Mononuclear cell (primary cell): ENCODE measurements around the gene SMOC2. TPM values are rescaled to one million over a fixed set of nuclear protein-coding genes. Genes with fewer than 3 reads are reported as not detected.

Experiments used
- H3K27me3 ChIP-seq: 2 replicates; pipeline ENCODE4 v1.6.0; 2011; ENCODE audit warnings: low read length, control low read depth; ENCODE audit not compliant: insufficient read depth
- H3K4me1 ChIP-seq: 2 replicates; pipeline ENCODE4 v1.5.1; 2011; ENCODE audit warnings: mild to moderate bottlenecking, low read length, control low read depth; ENCODE audit not compliant: insufficient read depth
- H3K4me3 ChIP-seq: 2 replicates; pipeline ENCODE4 v1.5.1; 2011; ENCODE audit warnings: mild to moderate bottlenecking, low read length, moderate library complexity
- H3K9me3 ChIP-seq: 2 replicates; pipeline ENCODE4 v1.5.1; 2011; ENCODE audit warnings: low read depth, mild to moderate bottlenecking, control low read depth, low read length
- total RNA-seq: library from RNA; depleted of rRNA; stranded (reverse); fragments of >200 nt; gene quantifications from one replicate; pipeline ENCODE4 v1.2.3, GENCODE V29; 2012

Gene SMOC2
- total RNA-seq, 1 donor, result not detected

DNA sequence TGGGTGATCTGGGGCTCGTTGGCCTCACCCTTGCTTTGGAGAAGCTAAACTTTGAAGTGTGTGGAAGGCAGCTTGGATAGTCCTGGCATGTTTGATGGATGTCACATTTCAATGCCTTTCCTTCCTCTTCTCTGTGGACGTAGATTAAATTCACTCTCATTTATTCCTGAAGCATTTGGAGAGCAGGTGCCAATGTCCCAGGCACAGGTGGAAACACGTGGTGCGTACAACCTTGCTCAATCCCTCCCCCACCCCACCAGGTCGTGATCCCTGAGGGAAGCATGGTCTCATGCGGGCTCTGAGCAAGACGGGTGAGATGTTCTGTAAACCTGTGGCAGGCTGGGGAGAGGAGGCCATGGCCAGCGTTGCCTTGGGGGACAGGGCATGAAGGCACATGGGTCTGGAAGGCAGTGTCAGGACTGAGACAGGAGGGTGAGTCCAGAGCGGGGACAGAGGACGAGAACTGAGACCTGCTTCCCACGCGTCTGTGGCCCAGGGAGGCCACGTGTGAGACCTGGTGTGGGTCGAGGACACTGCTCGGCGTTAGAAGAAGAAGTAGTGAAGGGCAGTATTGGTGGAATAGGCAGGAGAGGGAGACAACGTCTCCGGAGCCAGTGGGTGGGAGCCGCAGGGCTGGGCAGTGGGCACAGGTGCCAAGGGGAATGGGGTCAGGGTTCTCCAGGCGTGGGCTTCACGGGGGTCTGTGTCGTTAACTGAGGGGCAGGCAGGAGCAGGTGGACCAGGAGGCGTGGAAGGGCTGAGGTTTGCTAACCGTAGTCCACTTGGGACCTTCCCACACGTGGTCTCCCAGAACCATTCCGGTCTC, 34.4 kb downstream of the SMOC2 start:
- Histone ChIP-seq H3K9me3 (peaks cover 2% of the 10 kb centered on the region), H3K4me3 (no peak overlapping the region), H3K4me1 (no peaks in the 10 kb centered on the region), H3K27me3 (no peaks in the 10 kb centered on the region)

- H3K27me3 ChIP-seq, result no peaks in the 10 kb centered on the region
- no peak overlapping the region for H3K4me3 ChIP-seq
- H3K4me1 ChIP-seq, result no peaks in the 10 kb centered on the region
- peaks cover 5% of the 10 kb centered on the region for H3K9me3 ChIP-seq
Measured at GRCh38 chr6:168479421-168479820, 38.4 kb downstream of the SMOC2 start.

DNA sequence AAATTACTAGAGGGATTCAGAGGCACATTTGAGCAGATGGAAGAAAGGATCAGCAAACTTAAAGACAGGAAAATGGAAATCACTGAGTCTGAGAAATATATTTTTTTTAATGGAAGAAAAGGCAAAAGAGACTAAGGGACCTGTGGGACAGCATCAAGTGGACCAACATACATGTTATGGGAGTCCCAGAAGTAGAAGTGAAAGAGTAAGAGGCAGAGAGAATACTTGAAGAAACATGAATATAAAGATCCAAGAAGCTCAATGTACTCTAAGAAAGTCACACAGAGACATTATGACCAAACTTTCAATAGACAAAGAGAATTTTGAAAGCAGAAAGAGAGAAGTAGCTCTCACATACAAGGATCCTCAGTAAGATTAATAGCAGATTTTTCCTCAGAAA, 39.5 kb downstream of the SMOC2 start:
- H3K4me3 ChIP-seq, result no peak overlapping the region
- H3K27me3 ChIP-seq, result no peaks in the 10 kb centered on the region
- H3K9me3 ChIP-seq, result peaks cover 5% of the 10 kb centered on the region
- no peaks in the 10 kb centered on the region for H3K4me1 ChIP-seq

DNA sequence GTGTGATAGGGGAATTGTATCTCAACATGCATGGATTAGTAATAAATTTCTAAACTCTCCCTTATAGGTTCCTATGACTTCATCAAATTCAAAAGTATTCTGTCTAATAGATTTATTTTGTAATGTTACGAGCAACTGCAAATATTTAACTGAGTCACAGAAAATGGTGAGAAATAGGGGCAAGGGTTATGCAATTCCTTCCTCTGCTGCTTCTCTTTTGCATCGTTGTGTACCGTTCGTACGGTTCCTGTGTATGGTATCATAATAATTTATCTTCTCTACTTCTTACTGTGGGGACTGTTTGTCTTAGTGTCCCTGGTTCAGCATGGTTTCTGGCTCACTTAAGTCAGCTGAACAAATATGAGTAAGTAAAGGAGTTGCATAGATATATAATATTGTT, 44.8 kb downstream of the SMOC2 start:
- Histone ChIP-seq H3K9me3 (no peaks in the 10 kb centered on the region), H3K4me3 (no peak overlapping the region), H3K4me1 (no peaks in the 10 kb centered on the region), H3K27me3 (no peaks in the 10 kb centered on the region)

GRCh38 chr6:168490757-168491156, 49.8 kb downstream of the SMOC2 start:
- Histone ChIP-seq H3K4me3 (no peak overlapping the region), H3K27me3 (no peaks in the 10 kb centered on the region), H3K9me3 (no peaks in the 10 kb centered on the region), H3K4me1 (no peaks in the 10 kb centered on the region)

DNA sequence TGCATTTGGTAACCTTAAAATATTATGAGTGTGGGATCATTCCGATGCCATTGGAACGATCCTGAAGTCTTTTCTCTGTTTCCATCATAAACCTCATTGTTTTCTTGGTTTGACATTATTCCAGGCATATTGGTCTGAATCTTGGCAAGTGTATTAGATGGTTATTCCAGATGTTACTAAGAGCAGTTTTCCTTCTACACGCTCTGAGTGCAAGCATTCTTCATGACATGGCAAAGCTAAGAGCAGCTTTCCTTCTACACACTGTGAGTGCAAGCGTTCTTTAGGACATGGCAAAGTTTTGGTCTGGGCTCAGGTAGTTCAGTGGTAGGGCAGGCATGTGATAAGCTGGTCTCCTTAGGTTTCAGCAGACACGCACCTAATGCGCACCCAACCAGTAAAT, 53.0 kb downstream of the SMOC2 start:
- Histone ChIP-seq H3K9me3 (no peaks in the 10 kb centered on the region), H3K27me3 (no peaks in the 10 kb centered on the region), H3K4me3 (no peak overlapping the region), H3K4me1 (no peaks in the 10 kb centered on the region)

GRCh38 chr6:168494726-168495125, 53.7 kb downstream of the SMOC2 start:
- Histone ChIP-seq H3K4me1 (no peaks in the 10 kb centered on the region), H3K9me3 (no peaks in the 10 kb centered on the region), H3K4me3 (no peak overlapping the region), H3K27me3 (no peaks in the 10 kb centered on the region)

DNA sequence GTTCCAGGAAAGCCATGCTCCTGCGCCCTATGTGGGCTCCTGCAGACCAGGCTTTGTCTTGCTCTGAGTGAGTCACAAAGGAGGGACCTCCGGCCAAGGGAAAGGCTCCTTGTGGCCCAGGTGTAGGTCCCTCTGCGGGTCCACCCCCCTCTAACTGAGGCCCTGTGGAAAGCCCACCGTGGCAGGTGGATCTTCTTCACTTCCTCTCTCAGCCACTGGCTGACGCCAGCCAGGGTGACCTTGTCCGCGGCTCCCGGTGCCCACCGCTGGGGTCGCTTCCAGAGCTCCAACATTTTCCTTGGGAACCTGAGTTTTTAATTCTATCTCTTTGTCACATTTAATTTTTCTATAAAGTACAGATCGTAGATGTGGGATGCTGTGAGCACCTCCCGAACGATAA, 54.1 kb downstream of the SMOC2 start:
- no peak overlapping the region for H3K4me3 ChIP-seq
- H3K9me3 ChIP-seq, result no peaks in the 10 kb centered on the region
- H3K4me1 ChIP-seq, result no peaks in the 10 kb centered on the region
- H3K27me3 ChIP-seq, result no peaks in the 10 kb centered on the region

- Histone ChIP-seq H3K9me3 (no peaks in the 10 kb centered on the region), H3K4me3 (no peak overlapping the region), H3K27me3 (no peaks in the 10 kb centered on the region)
Measured at GRCh38 chr6:168495636-168496035, 54.7 kb downstream of the SMOC2 start.

DNA sequence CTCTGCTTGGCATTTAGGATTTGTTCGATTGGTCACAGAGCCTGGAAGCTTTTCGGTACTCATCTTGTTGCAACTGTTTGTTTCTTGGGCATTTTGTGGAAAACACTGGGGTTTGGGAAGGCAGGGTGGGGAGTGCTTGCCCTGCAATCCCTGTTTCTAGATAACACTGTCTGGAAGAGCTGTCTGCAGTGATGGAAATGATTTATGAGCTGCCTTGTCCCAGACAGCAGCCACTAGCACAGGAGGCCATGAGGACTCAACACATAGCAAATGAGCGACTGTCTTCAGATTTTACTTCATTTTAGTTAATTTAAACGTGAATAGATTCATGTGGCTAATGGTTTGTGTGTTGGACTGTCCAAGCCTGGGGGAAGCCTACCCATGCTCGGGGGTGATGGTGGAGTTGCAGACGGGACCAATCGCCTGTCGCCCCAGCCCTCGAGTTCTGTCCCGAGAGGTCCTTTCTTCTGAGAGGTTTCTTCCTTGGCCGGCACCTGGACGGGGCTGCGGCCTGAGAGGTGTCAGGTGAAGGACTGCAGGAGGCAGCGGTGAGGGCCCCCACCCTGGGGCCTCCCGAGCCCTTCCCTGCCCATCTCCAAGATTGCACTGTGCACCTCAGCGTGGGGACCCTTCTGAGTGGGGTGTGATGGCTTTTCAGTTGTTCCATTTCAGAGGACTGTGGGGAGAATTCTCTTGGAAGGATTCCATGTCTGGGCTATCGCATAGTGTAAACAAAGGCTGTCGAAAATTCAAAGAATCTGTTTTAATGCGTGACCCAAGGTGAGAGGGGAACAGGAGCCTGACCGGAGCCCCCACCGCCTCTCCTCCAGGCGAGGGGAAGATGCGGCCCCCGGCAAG, 55.4 kb downstream of the SMOC2 start:
- Histone ChIP-seq H3K27me3 (no peaks in the 10 kb centered on the region), H3K4me1 (no peaks in the 10 kb centered on the region), H3K9me3 (no peaks in the 10 kb centered on the region), H3K4me3 (no peak overlapping the region)

More at GRCh38 chr6:168495636-168496035, 54.7 kb downstream of the SMOC2 start:
- no peaks in the 10 kb centered on the region for H3K4me1 ChIP-seq

- Histone ChIP-seq H3K4me3 (no peak overlapping the region), H3K4me1 (no peaks in the 10 kb centered on the region), H3K27me3 (no peaks in the 10 kb centered on the region), H3K9me3 (no peaks in the 10 kb centered on the region)
Measured at GRCh38 chr6:168496997-168497331, 56.0 kb downstream of the SMOC2 start.

DNA sequence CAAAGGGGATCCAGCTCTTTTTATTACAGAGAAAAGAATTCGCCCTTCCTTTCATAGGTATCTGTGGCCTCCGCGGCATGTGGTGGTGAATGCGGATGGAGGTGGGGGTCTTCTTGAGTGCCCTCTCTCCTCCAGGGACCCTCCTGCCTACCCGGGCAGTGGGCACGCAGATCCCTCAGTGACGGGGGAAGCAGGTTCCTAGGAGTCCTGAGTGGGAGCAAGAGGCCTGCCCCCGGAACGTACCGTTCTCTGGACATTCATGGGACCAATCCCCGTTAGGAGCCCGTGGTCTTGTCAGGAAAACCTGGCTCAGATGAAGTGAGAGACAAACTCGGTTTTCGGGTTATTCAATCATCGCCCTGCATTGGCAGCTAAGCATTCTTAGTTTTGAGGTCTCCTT, 56.4 kb downstream of the SMOC2 start:
- no peaks in the 10 kb centered on the region for H3K9me3 ChIP-seq
- no peaks in the 10 kb centered on the region for H3K27me3 ChIP-seq
- H3K4me3 ChIP-seq, result no peak overlapping the region
- H3K4me1 ChIP-seq, result no peaks in the 10 kb centered on the region

DNA sequence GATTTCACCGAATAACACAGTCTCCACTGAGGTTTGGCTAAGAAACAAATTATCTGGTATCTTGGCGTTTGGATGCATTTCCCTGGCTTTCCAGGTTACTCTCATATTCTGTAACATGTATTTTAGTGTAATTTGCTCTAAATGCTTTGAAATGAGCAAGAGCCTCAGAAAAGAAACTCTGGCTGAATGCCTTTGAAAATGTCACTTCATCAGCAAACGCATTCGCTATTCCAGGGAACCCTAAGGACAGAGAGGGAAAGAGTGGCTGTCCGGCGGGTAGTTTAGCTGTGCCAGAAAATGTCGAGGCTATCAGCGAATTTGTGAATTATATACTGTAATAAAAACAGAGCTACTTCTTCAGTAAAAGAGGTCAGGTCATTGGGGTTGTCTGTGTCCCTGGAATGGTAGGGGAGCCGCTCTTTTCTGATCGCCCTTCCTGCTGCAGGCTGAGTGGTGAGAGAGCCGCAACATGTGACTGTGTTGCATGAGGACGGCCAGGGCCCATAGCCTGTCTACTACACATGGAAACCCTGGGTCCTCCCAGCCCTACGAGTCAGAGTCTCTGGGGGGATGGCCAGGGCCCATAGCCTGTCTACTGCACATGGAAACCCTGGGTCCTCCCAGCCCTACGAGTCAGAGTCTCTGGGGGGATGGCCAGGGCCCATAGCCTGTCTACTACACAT, 57.3 kb downstream of the SMOC2 start:
- H3K4me3 ChIP-seq, result no peak overlapping the region
- H3K4me1 ChIP-seq, result no peaks in the 10 kb centered on the region
- H3K9me3 ChIP-seq, result no peaks in the 10 kb centered on the region
- H3K27me3 ChIP-seq, result no peaks in the 10 kb centered on the region

DNA sequence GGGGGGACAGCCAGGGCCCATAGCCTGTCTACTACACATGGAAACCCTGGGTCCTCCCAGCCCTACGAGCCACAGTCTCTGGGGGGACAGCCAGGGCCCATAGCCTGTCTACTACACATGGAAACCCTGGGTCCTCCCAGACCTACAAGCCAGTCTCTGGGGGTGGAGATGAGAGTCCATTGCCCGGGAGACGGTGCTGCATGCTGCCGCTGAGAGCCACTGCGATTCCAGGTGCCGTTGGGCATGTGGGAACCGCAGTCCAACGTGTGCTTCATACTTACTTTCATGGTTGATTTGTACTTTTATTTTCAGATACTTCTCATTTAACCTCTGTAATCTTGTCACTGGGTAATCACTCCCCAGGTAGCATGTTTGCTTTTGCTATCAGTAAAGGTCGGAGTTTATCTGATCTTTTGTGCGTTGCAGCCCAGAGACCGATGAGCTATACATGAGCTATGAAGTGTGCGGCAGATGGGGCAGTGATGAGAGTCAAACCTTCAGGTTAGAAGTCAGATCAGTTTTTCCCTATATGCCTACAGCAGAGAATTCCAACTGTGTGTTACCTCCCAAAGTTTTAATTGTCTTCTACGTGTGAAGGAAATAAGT, 58.2 kb downstream of the SMOC2 start:
- Histone ChIP-seq H3K27me3 (no peaks in the 10 kb centered on the region), H3K4me1 (no peaks in the 10 kb centered on the region), H3K4me3 (no peak overlapping the region), H3K9me3 (no peaks in the 10 kb centered on the region)

- H3K9me3 ChIP-seq, result no peaks in the 10 kb centered on the region
- H3K27me3 ChIP-seq, result no peaks in the 10 kb centered on the region
- H3K4me3 ChIP-seq, result no peak overlapping the region
- H3K4me1 ChIP-seq, result no peaks in the 10 kb centered on the region
Measured at GRCh38 chr6:168500519-168500918, 59.5 kb downstream of the SMOC2 start.
